HEK293T (cell line): ENCODE data around the gene NUF2.

Experiments used
- ARNT ChIP-seq: fragments of 450-650 bp; IDR thresholded peaks from 2 replicates; pipeline ENCODE4 v1.6.1; 2017; ENCODE audit warnings: mild to moderate bottlenecking
- BHLHE40 ChIP-seq: fragments of 450-650 bp; IDR thresholded peaks from 2 replicates; pipeline ENCODE4 v1.6.1; 2016; ENCODE audit warnings: mild to moderate bottlenecking, moderate library complexity, borderline replicate concordance
- ELF4 ChIP-seq: fragments of 450-650 bp; IDR thresholded peaks from 2 replicates; pipeline ENCODE4 v1.6.1; 2017; ENCODE audit warnings: antibody characterized with exemption
- FOXA1 ChIP-seq: fragments of 450-650 bp; IDR thresholded peaks from 2 replicates; pipeline ENCODE4 v1.6.1; 2016; ENCODE audit warnings: mild to moderate bottlenecking
- FOXK2 ChIP-seq: fragments of 450-650 bp; IDR thresholded peaks from 2 replicates; pipeline ENCODE4 v1.6.1; 2016; ENCODE audit warnings: mild to moderate bottlenecking
- FOXM1 ChIP-seq: fragments of 450-650 bp; IDR thresholded peaks from 2 replicates; pipeline ENCODE4 v1.6.1; 2017; ENCODE audit warnings: mild to moderate bottlenecking, borderline replicate concordance
- HDGF ChIP-seq: fragments of 450-650 bp; IDR thresholded peaks from 2 replicates; pipeline ENCODE4 v1.6.1; 2017; ENCODE audit warnings: antibody characterized with exemption, borderline replicate concordance
- L3MBTL2 ChIP-seq: fragments of 450-650 bp; conservative IDR thresholded peaks from 2 replicates; pipeline ENCODE4 v1.6.1; 2016; ENCODE audit warnings: mild to moderate bottlenecking
- SP1 ChIP-seq: fragments of 450-650 bp; IDR thresholded peaks from 2 replicates; pipeline ENCODE4 v1.6.1; 2017
- SUZ12 ChIP-seq: fragments of 450-650 bp; IDR thresholded peaks from 2 replicates; pipeline ENCODE4 v1.6.1; 2016; ENCODE audit warnings: mild to moderate bottlenecking
- TARDBP ChIP-seq: fragments of 450-650 bp; IDR thresholded peaks from 2 replicates; pipeline ENCODE4 v1.6.1; 2016
- ZNF384 ChIP-seq: fragments of 450-650 bp; IDR thresholded peaks from 2 replicates; pipeline ENCODE4 v1.6.1; 2016
- TF ChIP-seq, protein P1 (sequence below): fragments of 450-650 bp; IDR thresholded peaks from 2 replicates; pipeline ENCODE4 v1.6.1; 2016

DNA sequence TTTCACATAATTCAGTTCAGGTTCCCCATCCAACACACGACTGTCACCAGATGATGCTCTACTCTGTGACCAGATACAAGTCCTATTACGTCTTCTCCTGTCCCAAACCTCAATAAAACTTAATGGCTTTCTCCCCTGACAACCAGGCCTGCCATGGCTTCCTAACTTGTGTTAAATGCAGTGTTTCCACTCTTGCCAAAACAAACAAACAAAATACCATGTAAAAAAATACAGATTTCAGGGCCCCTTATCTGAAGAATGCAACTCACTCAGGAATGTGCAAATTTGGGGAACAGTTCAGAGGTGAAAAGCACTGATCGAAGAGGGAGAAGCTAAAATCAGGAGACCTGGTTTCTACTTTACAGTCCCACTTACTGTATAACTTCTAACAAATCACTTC lies 863 bp upstream of the NUF2 start:
- no peak for TF ChIP-seq ZNF384
- TF ChIP-seq, protein P1, sequence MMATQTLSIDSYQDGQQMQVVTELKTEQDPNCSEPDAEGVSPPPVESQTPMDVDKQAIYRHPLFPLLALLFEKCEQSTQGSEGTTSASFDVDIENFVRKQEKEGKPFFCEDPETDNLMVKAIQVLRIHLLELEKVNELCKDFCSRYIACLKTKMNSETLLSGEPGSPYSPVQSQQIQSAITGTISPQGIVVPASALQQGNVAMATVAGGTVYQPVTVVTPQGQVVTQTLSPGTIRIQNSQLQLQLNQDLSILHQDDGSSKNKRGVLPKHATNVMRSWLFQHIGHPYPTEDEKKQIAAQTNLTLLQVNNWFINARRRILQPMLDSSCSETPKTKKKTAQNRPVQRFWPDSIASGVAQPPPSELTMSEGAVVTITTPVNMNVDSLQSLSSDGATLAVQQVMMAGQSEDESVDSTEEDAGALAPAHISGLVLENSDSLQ = no peak
- TF ChIP-seq TARDBP = no peak
- TF ChIP-seq SP1 = no peak
- TF ChIP-seq FOXK2 = no peak
- no peak for TF ChIP-seq HDGF
- no peak for TF ChIP-seq SUZ12
- no peak for TF ChIP-seq FOXM1
- no peak for TF ChIP-seq BHLHE40
- no peak for TF ChIP-seq ELF4
- no peak for TF ChIP-seq FOXA1
- TF ChIP-seq ARNT = no peak
- no peak for TF ChIP-seq L3MBTL2
